Bronchial epithelial cell (primary cell): ENCODE data around the gene LRRN2. TPM values are rescaled to one million over a fixed set of nuclear protein-coding genes. Genes with fewer than 3 reads are reported as not detected.
"Not testable (repeated sequence)": the region's sequence is repeated elsewhere in the genome, so short reads cannot be mapped to it uniquely, and the experiment has no call there.

Experiments used
- DNase-seq: peaks from one replicate; pipeline ENCODE4 v3.0.0-alpha.2; 2010; ENCODE audit warnings: low read depth
- FAIRE-seq: peaks from 2 replicates; lab custom pipeline; 2011; peaks lifted over from hg19 to GRCh38; lab: Jason Lieb, UNC
- H3K27me3 ChIP-seq: 2 replicates; pipeline ENCODE4 v1.5.1; 2011; ENCODE audit warnings: low read length; ENCODE audit not compliant: control insufficient read depth, insufficient read depth
- H3K36me3 ChIP-seq: 2 replicates; pipeline ENCODE4 v1.5.1; 2011; ENCODE audit warnings: low read length; ENCODE audit not compliant: control insufficient read depth, insufficient read depth
- H3K4me3 ChIP-seq: 2 replicates; pipeline ENCODE4 v1.5.1; 2011; ENCODE audit warnings: mild to moderate bottlenecking, low read depth, low read length, control low read depth
- CTCF ChIP-seq: IDR thresholded peaks from 2 replicates; pipeline ENCODE4 v1.5.1; 2011; ENCODE audit warnings: mild to moderate bottlenecking, moderate library complexity, low read length, control low read depth, inconsistent platforms; ENCODE audit not compliant: insufficient read depth, severe bottlenecking
- total RNA-seq: library from RNA; depleted of rRNA; stranded (reverse); fragments of >200 nt; gene quantifications from 2 replicates; pipeline ENCODE4 v1.2.1, GENCODE V29; 2014

The LRRN2 gene
- total RNA-seq, 1 donor from 2014 or later, result not detected

DNA sequence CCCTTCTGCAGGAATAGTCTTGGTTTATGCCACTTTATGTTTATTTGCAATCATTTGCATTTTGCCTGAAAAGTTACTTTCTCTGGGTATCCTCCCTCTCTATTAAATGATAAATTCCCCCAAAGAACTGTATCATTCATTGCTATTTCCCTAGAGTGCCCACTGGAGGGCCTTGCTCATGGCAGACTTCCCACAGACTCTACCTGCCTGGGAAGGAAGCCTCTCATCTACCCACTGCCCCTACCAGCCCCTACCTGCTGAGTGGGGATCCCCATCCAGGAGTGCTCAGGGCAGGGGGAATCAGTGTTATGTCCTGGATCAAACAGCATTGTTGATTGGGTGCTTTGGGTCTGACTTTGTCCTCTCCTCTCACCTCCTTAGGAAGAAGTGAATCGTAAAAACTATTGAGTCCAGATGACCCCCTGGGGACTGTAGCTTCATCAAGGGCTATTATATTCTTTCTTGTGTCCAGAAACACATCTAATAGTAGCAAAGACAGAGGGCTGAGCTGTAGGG is 6.8 kb upstream of the LRRN2 start:
- no peak for TF ChIP-seq CTCF
- H3K4me3 ChIP-seq, result no peak overlapping the region
- FAIRE-seq (no peak), DNase-seq (no peak)
- no peaks in the 10 kb centered on the region for H3K36me3 ChIP-seq
- peaks cover 6% of the 10 kb centered on the region for H3K27me3 ChIP-seq

DNA sequence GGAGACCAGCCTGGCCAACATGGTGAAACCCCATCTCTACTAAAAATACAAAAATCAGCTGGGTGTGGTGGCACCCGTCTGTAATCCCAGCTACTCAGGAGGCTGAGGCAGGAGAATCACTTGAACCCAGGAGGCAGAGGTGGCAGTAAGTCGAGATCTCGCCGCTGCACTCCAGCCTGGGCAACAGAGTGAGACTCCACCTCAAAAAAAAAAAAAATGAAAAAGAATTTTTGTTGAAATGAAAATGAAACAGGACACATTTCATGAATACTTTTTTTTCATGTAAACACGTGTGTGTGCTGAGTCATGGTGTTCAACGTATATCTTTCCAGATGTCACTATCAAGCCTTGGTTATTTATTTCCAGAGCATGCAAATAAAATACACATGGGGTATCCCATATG is 5.8 kb upstream of the LRRN2 start:
- not testable (repeated sequence) for FAIRE-seq, H3K4me3 ChIP-seq, H3K36me3 ChIP-seq, H3K27me3 ChIP-seq
- peak; percentile 10 for DNase-seq

- no peak overlapping the region for H3K4me3 ChIP-seq
- FAIRE-seq (no peak), DNase-seq (no peak)
- H3K36me3 ChIP-seq, result no peaks in the 10 kb centered on the region
- peaks cover 20% of the 10 kb centered on the region for H3K27me3 ChIP-seq
- no peak for TF ChIP-seq CTCF
Observed at GRCh38 chr1:204688776-204689175, 3.2 kb upstream of the LRRN2 start.

DNA sequence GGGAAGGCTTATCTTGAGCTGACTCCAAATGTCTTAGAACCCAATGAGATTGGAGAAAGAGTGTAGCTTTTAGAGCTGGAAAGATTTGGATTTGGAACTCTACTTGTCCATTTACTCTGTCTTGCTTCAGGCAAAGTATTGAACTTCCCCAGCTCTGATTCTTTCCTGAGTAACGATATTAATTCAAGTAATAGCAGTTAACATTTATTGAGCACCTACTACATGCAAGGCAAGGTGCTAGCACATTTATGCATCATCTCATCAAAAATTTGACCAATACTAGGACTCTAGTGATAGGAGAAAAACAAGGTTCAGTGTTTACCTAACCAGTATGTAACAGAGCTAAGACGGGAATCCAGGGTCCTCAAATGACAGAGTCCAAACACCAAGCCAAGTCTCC is 2.5 kb upstream of the LRRN2 start:
- FAIRE-seq, result no peak
- peaks cover 20% of the 10 kb centered on the region for H3K27me3 ChIP-seq
- H3K36me3 ChIP-seq, result no peaks in the 10 kb centered on the region
- TF ChIP-seq CTCF, result no peak
- H3K4me3 ChIP-seq, result no peak overlapping the region
- no peak for DNase-seq

DNA sequence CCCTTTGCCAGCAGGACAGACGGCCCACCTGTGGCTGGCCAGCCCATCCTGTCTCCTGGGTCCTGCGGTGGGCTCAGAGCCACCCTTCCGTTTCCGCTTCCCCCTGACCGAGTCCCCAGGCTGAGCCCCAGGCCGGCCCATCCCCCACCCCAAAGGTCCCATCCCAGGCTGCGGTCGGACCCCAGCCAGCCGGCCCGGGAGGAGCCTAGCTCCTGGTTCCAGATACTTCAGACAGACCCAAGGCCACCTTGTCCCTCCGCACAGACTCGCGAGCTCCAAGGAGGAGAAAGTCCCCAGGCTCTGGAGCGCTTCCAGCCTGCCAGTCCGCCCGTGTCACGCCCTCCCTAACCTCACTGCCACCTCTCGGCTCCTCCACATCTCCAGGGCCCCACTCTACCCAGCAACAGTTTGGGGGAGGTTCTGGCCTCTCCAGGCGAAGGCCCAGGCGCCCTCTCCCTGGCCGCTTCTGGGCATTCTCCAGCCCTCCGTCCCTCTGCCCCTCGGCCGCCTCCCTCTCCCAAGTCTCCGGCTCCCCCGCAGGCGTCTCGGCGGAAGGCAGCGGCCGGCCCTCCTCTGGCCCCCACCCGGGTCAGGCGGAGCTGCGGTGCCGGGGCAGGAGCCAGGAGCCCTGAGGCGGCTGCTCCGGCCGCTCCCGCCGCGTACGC is 835 bp downstream of the LRRN2 start:
- FAIRE-seq (no peak), DNase-seq (no peak)
- TF ChIP-seq CTCF, result no peak
- H3K36me3 ChIP-seq, result no peaks in the 10 kb centered on the region
- H3K4me3 ChIP-seq, result no peak overlapping the region
- H3K27me3 ChIP-seq, result peaks cover 20% of the 10 kb centered on the region

DNA sequence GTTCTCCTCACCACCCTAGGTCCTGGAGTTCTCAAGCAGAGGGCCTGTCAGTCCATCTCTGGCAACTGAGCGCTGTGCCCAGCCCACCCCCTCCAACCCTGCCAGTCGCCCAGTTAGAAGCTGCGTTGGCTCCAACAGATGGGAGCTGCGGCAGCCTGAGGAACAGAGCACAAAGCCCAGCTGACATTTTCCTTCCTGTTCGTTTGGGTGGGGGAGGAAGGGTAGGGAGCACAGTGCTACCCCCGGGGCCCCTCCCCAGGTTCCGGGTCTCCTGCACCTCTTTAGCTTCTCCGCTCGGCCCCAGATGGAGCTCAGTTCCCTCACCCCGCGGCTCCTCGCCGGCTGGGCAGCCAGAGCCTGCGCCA is 1.4 kb downstream of the LRRN2 start:
- FAIRE-seq, result no peak
- peaks cover 20% of the 10 kb centered on the region for H3K27me3 ChIP-seq

More for the DNA sequence above, 1.4 kb downstream of the LRRN2 start:
- TF ChIP-seq CTCF, result no peak
- Histone ChIP-seq H3K36me3 (no peaks in the 10 kb centered on the region), H3K4me3 (no peak overlapping the region)
- no peak for DNase-seq
